Measurements from ENCODE around the gene DNAJA1.
"Not testable (repeated sequence)": the region's sequence is repeated elsewhere in the genome, so short reads cannot be mapped to it uniquely, and the experiment has no call there.

DNAJA1 gene

GRCh38 chr9:33024966-33025571 is at the start of gene DNAJA1:
Gene DNAJA1, plus strand, starts transcription at chr9:33025273. Its CDS starts 1,212 bp downstream, at chr9:33026485.
- peak; percentile 88 to 97 (median 95) for DNase-seq (ENCODE audit: low read depth in 3 of 3, low spot score in 1 of 3)

- no peak for DNase-seq (ENCODE audit: low read depth in 3 of 3, low spot score in 1 of 3)
Observed at GRCh38 chr9:32978051-32978450, 47.0 kb upstream of the DNAJA1 start.

GRCh38 chr9:32986971-32987370 is 38.1 kb upstream of the DNAJA1 start:
- no peak for DNase-seq (ENCODE audit: low read depth in 3 of 3, low spot score in 1 of 3)

- no peak for DNase-seq (ENCODE audit: low read depth in 3 of 3, low spot score in 1 of 3)
Observed at GRCh38 chr9:32989660-32990059, 35.4 kb upstream of the DNAJA1 start.

- DNase-seq (ENCODE audit: low read depth in 3 of 3, low spot score in 1 of 3) = no peak
Observed at GRCh38 chr9:32991897-32992594, 33.0 kb upstream of the DNAJA1 start.

- no peak for DNase-seq (ENCODE audit: low read depth in 3 of 3, low spot score in 1 of 3)
Observed at GRCh38 chr9:32992595-32993238, 32.4 kb upstream of the DNAJA1 start.

- DNase-seq (ENCODE audit: low read depth in 3 of 3, low spot score in 1 of 3) = not testable (repeated sequence)
Observed at GRCh38 chr9:33000682-33001055, 24.4 kb upstream of the DNAJA1 start.

- not testable (repeated sequence) for DNase-seq (ENCODE audit: low read depth in 3 of 3, low spot score in 1 of 3)
Observed at GRCh38 chr9:33005335-33005734, 19.7 kb upstream of the DNAJA1 start.

GRCh38 chr9:33007755-33008154 is 17.3 kb upstream of the DNAJA1 start:
- no peak for DNase-seq (ENCODE audit: low read depth in 3 of 3, low spot score in 1 of 3)

- DNase-seq (ENCODE audit: low read depth in 3 of 3, low spot score in 1 of 3) = no peak
Observed at GRCh38 chr9:33011831-33012230, 13.2 kb upstream of the DNAJA1 start.

GRCh38 chr9:33012328-33013069 is 12.6 kb upstream of the DNAJA1 start:
- DNase-seq (ENCODE audit: low read depth in 3 of 3, low spot score in 1 of 3) = no peak

- no peak for DNase-seq (ENCODE audit: low read depth in 3 of 3, low spot score in 1 of 3)
Observed at GRCh38 chr9:33013962-33014664, 11.0 kb upstream of the DNAJA1 start.

GRCh38 chr9:33014665-33015014 is 10.4 kb upstream of the DNAJA1 start:
- DNase-seq (ENCODE audit: low read depth in 3 of 3, low spot score in 1 of 3) = no peak

- no peak for DNase-seq (ENCODE audit: low read depth in 3 of 3, low spot score in 1 of 3)
Observed at GRCh38 chr9:33017283-33018041, 7.6 kb upstream of the DNAJA1 start.

- no peak for DNase-seq (ENCODE audit: low read depth in 3 of 3, low spot score in 1 of 3)
Observed at GRCh38 chr9:33019797-33020196, 5.3 kb upstream of the DNAJA1 start.

- no peak for DNase-seq (ENCODE audit: low read depth in 3 of 3, low spot score in 1 of 3)
Observed at GRCh38 chr9:33022303-33022702, 2.8 kb upstream of the DNAJA1 start.

GRCh38 chr9:33022755-33023154 is 2.3 kb upstream of the DNAJA1 start:
- no peak for DNase-seq (ENCODE audit: low read depth in 3 of 3, low spot score in 1 of 3)

GRCh38 chr9:33023661-33024060 is 1.4 kb upstream of the DNAJA1 start:
- no peak for DNase-seq (ENCODE audit: low read depth in 3 of 3, low spot score in 1 of 3)

- peak in 1 of 3 donors; percentile 16 for DNase-seq (ENCODE audit: low read depth in 3 of 3, low spot score in 1 of 3)
Observed at GRCh38 chr9:33024126-33024965, 727 bp upstream of the DNAJA1 start.

All from stimulated activated CD4-positive, alpha-beta T cell treated with anti-CD3 and anti-CD28 coated beads, TNF-alpha, amount 100 ng/mL, for 1 hour (primary cell).